Neural progenitor cell (in vitro differentiated cells): ENCODE results near the gene OPRL1.

Source experiments
- EZH2 ChIP-seq: fragments of 200-600 bp; sonication (generic); IDR thresholded peaks from 2 replicates; pipeline ENCODE4 v1.6.1; 2017; ENCODE audit warnings: antibody characterized with exemption, mild to moderate bottlenecking, moderate library complexity
- TF ChIP-seq, protein P1 (sequence below): fragments of 200-600 bp; sonication (generic); IDR thresholded peaks from 2 replicates; pipeline ENCODE4 v1.5.1; 2017; ENCODE audit warnings: antibody characterized with exemption, mild to moderate bottlenecking

DNA sequence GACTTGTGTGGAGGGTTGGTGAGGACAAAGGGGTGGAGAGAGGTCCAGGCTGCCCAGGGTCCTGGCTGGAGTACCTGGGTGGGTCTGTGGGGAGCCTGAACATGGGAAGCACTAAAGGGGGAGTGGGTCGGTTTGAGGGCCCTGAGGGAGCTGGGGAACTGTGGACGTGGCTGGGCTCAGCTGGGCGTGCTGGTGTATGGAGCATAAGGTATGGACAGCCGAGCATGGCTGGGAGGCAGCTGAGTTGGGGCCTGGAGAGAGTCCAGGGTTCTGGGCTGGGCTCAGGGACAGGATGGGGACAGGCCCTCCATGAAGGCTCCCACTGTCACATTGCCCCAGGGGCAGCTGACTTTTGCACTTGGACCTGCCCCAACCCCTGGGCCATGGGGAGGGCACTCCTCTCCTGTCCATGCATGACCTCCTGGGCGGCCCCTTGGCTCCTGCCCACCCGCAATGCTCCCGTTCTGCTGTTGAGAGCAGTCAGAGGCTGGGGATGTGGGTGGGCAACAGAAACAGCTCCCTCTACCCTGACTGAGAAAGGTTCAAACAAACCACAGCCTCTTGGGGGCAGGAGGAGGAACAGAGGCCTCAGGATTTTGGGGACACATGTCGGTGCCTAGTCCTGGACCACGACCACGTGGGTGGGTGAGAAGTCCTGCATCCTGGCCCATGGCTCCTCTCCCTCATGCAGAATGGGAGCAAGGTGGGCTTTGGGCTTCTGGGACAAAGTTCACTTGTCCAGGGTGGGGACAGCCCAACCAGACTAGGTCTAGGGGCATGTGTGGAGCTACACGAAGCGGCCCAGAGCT lies 39.4 kb upstream of the OPRL1 start:
- TF ChIP-seq, protein P1, sequence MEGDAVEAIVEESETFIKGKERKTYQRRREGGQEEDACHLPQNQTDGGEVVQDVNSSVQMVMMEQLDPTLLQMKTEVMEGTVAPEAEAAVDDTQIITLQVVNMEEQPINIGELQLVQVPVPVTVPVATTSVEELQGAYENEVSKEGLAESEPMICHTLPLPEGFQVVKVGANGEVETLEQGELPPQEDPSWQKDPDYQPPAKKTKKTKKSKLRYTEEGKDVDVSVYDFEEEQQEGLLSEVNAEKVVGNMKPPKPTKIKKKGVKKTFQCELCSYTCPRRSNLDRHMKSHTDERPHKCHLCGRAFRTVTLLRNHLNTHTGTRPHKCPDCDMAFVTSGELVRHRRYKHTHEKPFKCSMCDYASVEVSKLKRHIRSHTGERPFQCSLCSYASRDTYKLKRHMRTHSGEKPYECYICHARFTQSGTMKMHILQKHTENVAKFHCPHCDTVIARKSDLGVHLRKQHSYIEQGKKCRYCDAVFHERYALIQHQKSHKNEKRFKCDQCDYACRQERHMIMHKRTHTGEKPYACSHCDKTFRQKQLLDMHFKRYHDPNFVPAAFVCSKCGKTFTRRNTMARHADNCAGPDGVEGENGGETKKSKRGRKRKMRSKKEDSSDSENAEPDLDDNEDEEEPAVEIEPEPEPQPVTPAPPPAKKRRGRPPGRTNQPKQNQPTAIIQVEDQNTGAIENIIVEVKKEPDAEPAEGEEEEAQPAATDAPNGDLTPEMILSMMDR: no peak
- TF ChIP-seq EZH2: no peak
